Ovary (tissue), 9 donors: Measurements from ENCODE around the gene SUSD3. TPM values are rescaled to one million over a fixed set of nuclear protein-coding genes. Genes with fewer than 3 reads are reported as not detected.
"Not testable (repeated sequence)": the region's sequence is repeated elsewhere in the genome, so short reads cannot be mapped to it uniquely, and the experiment has no call there.

Experiments
- DNase-seq, 5 donors: peaks; one replicate each; pipeline ENCODE4 v3.0.0-alpha.2; 2019 to 2020
- H3K27ac ChIP-seq, 2 donors: fragments of 200-600 bp; one replicate each; pipeline versions ENCODE4 v1.5.1 to v1.8.0; 2019 to 2022
- H3K27me3 ChIP-seq: fragments of 200-600 bp; one replicate; pipeline ENCODE4 v1.8.0; 2022
- H3K36me3 ChIP-seq: fragments of 200-600 bp; sonication (generic); one replicate; pipeline ENCODE4 v1.5.1; 2019
- H3K4me1 ChIP-seq: one replicate; pipeline ENCODE4 v1.8.1; 2013; ENCODE audit warnings: mild to moderate bottlenecking, moderate library complexity; ENCODE audit not compliant: insufficient read depth
- H3K4me3 ChIP-seq: fragments of 200-600 bp; sonication (generic); one replicate; pipeline ENCODE4 v1.5.1; 2017
- H3K9me3 ChIP-seq, 2 donors: fragments of 200-600 bp in 1 of 2; sonication (generic) in 1 of 2; one replicate each; pipeline versions ENCODE4 v1.5.1 to v1.8.1; 2013 to 2019; ENCODE audit warnings: mild to moderate bottlenecking in 1 of 2, moderate library complexity in 1 of 2
- CTCF ChIP-seq, 3 donors: fragments of 450-650 bp in 2 of 3; fragments of 200-600 bp in 1 of 3; IDR thresholded peaks; one replicate each; pipeline versions ENCODE4 v1.5.1 to v1.8.0; 2016 to 2022; ENCODE audit warnings: antibody characterized with exemption in 3 of 3, mild to moderate bottlenecking in 1 of 3
- EP300 ChIP-seq: sonication (generic); formaldehyde crosslinking; IDR thresholded peaks from one replicate; pipeline ENCODE4 v1.6.1; 2017; ENCODE audit warnings: antibody characterized with exemption
- POLR2A ChIP-seq: fragments of 450-650 bp; IDR thresholded peaks from one replicate; pipeline ENCODE4 v1.6.1; 2017; ENCODE audit warnings: antibody characterized with exemption, mild to moderate bottlenecking, moderate library complexity
- WGBS, 3 donors: extraction: QIAGEN DNeasy Blood & Tissue Kit in 1 of 3; methylation state at CpG; one replicate each; pipeline versions ENCODE4 v1.1.5 to v1.1.7; 2013 to 2017; 5-methylcytosine and 5-hydroxymethylcytosine counted together
- intact Hi-C, 4 donors: fragments of 100-400 bp; cut with DNase I; formaldehyde crosslinking; loops; one replicate each; pipeline versions ENCODE4 v1.11.0 to v1.15.1; 2022 to 2023
- polyA plus RNA-seq, 2 donors: library from polyadenylated mRNA; stranded (reverse); fragments of 200-250 nt in 1 of 2; fragments of 350-450 nt in 1 of 2; fragmentation: Illumina TruSeq in 1 of 2; extraction: RNeasy Lipid Tissue Mini Kit (QIAGEN cat#74804) in 1 of 2; gene quantifications; one replicate each; pipeline ENCODE4 v1.2.3, GENCODE V29; 2013 to 2014
- total RNA-seq, 7 donors: library from RNA; depleted of rRNA in 2 of 7; stranded (reverse); fragments of >200 nt in 2 of 7; fragmentation: NEBNext Ultra II Directional in 3 of 7; extraction: Animal tissue kit (Norgen Biotek cat#: 25700) in 3 of 7; gene quantifications; one replicate each; pipeline versions ENCODE4 v1.1.0 to v1.2.4, GENCODE V29; 2016 to 2023
- donor health status: DM: no; HTN: no; CAD: no; lungs with moderate emphysema.
- donor health status: DM: no; HTN: no; CAD: no.
- donor health status: Bipolar disorder and iron deficiency.
- donor health status: DM: yes; HTN: yes; CAD: no.
- donor health status: DM: no; HTN: no; CAD: no.
- donor health status: DM: yes; HTN: yes; CAD: no.

Gene SUSD3
- total and polyA plus RNA-seq, 9 donors, result 9.6 to 66.1 (median 42.4) TPM

DNA sequence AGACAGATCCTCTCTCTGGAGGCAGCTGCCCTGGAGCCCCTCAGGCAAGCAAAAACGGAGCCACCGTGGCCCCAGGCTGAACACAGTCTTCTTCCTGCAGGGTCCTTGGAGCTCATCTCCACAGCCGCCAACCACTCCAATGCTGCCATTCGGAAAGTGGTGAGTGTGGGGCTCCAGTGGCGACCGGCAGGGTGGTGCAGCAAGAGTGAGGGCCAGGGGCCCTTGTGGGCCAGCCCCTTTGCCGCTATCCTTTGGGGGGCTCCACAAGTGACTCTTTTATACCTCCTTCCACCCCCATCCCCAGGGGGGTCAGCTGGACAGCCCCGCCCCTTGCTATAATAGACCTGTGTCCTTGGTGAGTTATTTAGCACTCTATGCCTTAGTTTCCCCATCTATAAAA is 47.4 kb upstream of the SUSD3 start:
- Histone ChIP-seq H3K27me3 (no peaks in the 10 kb centered on the region), H3K36me3 (no peaks in the 10 kb centered on the region), H3K9me3 (no peaks in the 10 kb centered on the region), H3K27ac (no peak overlapping the region), H3K4me1 (no peaks in the 10 kb centered on the region), H3K4me3 (no peak overlapping the region)
- 93 to 97% (median 93%) methylated on average over 8 of the region's 8 CpGs for WGBS, 3 donors
- intact Hi-C loops, result no loop called here
- no peak for DNase-seq
- TF ChIP-seq POLR2A (no peak), EP300 (no peak), CTCF (IDR thresholded peaks at IDR 0.05) (no peak)

GRCh38 chr9:93012963-93013855 is 45.3 kb upstream of the SUSD3 start:
- Histone ChIP-seq H3K4me3 (no peak overlapping the region), H3K27me3 (no peaks in the 10 kb centered on the region), H3K9me3 (no peaks in the 10 kb centered on the region), H3K27ac (no peak overlapping the region), H3K36me3 (no peaks in the 10 kb centered on the region), H3K4me1 (no peaks in the 10 kb centered on the region)
- intact Hi-C loops, result no loop called here
- WGBS, 3 donors, result 93 to 98% (median 94%) methylated on average over 14 of the region's 14 CpGs
- DNase-seq, result no peak
- no peak for TF ChIP-seq POLR2A
- no peak for TF ChIP-seq CTCF (IDR thresholded peaks at IDR 0.05)
- TF ChIP-seq EP300, result no peak

DNA sequence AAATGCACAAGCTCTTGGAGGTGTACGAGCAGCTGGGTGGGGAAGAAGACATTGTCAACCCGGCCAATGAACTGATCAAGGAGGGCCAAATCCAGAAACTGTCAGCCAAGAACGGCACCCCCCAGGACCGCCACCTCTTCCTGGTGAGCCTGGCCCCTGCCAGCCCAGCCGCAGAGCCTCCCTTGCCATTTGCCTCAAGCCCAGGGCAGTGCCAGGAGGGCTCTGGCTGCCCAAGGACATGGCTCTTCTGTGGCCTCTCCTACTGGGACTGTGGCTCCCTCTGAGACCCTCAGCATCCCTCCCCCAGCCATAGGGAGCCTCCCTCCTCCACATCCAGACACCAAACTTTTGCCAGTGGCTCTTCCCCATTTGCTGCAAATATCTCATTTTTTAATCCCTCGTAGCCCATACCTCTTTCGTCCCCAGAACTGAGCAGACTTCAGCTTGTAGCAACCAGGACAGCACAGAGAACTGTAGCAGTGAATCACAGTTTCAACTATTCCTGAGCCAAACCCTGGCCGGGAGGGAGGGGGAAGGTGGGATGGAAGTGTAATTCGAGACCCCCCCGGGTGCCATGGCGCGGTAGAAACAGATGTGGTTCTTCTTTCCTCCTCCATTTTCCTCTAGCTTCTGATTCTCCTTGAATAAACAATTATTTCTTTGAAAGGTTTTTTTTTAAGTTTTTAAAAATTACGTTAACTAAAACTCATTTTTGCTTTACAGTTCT is 44.5 kb upstream of the SUSD3 start:
- Histone ChIP-seq H3K4me3 (no peak overlapping the region), H3K9me3 (no peaks in the 10 kb centered on the region), H3K4me1 (no peaks in the 10 kb centered on the region), H3K27me3 (no peaks in the 10 kb centered on the region), H3K27ac (no peak overlapping the region), H3K36me3 (no peaks in the 10 kb centered on the region)
- 64 to 71% (median 69%) methylated on average over 13 of the region's 13 CpGs for WGBS, 3 donors
- no peak for DNase-seq
- no peak for TF ChIP-seq CTCF (IDR thresholded peaks at IDR 0.05)
- no peak for TF ChIP-seq POLR2A
- no peak for TF ChIP-seq EP300
- intact Hi-C loops, result no loop called here

DNA sequence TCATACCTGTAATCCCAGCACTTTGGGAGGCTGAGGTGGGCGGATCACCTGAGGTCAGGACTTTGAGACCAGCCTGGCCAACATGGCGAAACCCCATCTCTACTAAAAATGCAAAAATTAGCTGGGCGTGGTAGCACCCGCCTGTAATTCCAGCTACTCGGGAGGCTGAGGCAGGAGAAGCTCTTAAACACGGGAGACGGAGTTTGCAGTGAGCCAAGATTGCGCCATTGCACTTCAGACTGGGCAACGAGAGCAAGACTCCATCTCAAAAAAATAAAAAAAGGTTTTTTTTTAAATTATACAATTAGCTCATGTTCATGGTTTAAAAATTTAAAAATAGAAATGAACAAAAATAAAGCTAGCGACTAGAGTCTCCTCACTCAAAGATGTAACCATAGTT is 43.3 kb upstream of the SUSD3 start:
- H3K36me3 ChIP-seq, H3K4me1 ChIP-seq, H3K27me3 ChIP-seq, H3K27ac ChIP-seq, H3K4me3 ChIP-seq, intact Hi-C loops, H3K9me3 ChIP-seq: not testable (repeated sequence)
- peak in 1 of 5 donors; percentile 3 for DNase-seq
- WGBS, 3 donors, result 77 to 83% (median 82%) methylated on average over 10 of the region's 10 CpGs

DNA sequence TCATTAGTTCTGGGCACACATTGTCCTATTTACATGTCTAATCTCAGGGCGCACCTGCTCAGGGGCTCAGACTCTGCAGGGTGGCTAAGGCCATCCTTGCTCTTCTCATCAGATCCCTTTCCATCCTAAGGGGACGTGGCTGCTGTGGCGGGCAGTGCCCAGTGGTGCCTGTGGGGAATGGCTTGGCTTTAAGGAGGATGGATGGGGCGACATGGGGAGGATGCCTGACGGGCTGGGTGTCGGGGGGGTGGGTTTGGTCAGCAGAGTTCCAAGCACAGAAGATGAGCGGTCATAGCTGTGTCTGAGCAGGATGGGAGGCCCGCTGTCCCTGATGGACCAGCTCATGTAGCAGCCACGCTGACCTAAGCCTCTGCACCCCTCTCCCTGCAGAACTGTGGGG is 40.9 kb upstream of the SUSD3 start:
- Histone ChIP-seq H3K36me3 (no peaks in the 10 kb centered on the region), H3K4me3 (no peak overlapping the region), H3K9me3 (no peaks in the 10 kb centered on the region), H3K27me3 (no peaks in the 10 kb centered on the region), H3K4me1 (no peaks in the 10 kb centered on the region), H3K27ac (no peak overlapping the region)
- intact Hi-C loops, result no loop called here
- no peak for TF ChIP-seq POLR2A
- no peak for TF ChIP-seq EP300
- no peak for TF ChIP-seq CTCF (IDR thresholded peaks at IDR 0.05)
- 94 to 98% (median 94%) methylated on average over 9 of the region's 9 CpGs for WGBS, 3 donors
- DNase-seq, result peak in 1 of 5 donors; percentile 4
